HG03469 (cell line): ENCODE measurements around the gene SLCO4A1.

ENCODE experiments used
- ATAC-seq: cut with Tn5 transposase; IDR thresholded peaks from one replicate; pipeline ENCODE4 v1.9.1; 2021; ENCODE audit warnings: mild to moderate bottlenecking, moderate library complexity, moderate number of reproducible peaks; ENCODE audit not compliant: unreplicated experiment

The SLCO4A1 gene

GRCh38 chr20:62650551-62651284 lies 8.4 kb downstream of the SLCO4A1 start:
- ATAC-seq, result no peak

- peak; percentile 31 for ATAC-seq
Measured at GRCh38 chr20:62651285-62652021, 9.2 kb downstream of the SLCO4A1 start.

- peak; percentile 47 for ATAC-seq
Measured at GRCh38 chr20:62652041-62652893, 10.0 kb downstream of the SLCO4A1 start.

- no peak for ATAC-seq
Measured at GRCh38 chr20:62652894-62653305, 10.6 kb downstream of the SLCO4A1 start.

GRCh38 chr20:62653373-62653772 lies 11.1 kb downstream of the SLCO4A1 start:
- ATAC-seq, result no peak

- no peak for ATAC-seq
Measured at GRCh38 chr20:62653951-62654685, 11.8 kb downstream of the SLCO4A1 start.

- ATAC-seq, result no peak
Measured at GRCh38 chr20:62655282-62656196, 13.2 kb downstream of the SLCO4A1 start.

- ATAC-seq, result no peak
Measured at GRCh38 chr20:62656197-62656918, 14.1 kb downstream of the SLCO4A1 start.

- ATAC-seq, result no peak
Measured at GRCh38 chr20:62656919-62657588, 14.8 kb downstream of the SLCO4A1 start.

GRCh38 chr20:62657589-62657942 lies 15.3 kb downstream of the SLCO4A1 start:
- no peak for ATAC-seq

GRCh38 chr20:62657956-62658355 lies 15.7 kb downstream of the SLCO4A1 start:
- no peak for ATAC-seq

- ATAC-seq, result no peak
Measured at GRCh38 chr20:62658593-62659178, 16.4 kb downstream of the SLCO4A1 start.

GRCh38 chr20:62659488-62660239 lies 17.4 kb downstream of the SLCO4A1 start:
- ATAC-seq, result no peak

GRCh38 chr20:62660240-62660615 lies 17.9 kb downstream of the SLCO4A1 start:
- no peak for ATAC-seq

GRCh38 chr20:62660768-62661167 lies 18.5 kb downstream of the SLCO4A1 start:
- ATAC-seq, result no peak

- ATAC-seq, result no peak
Measured at GRCh38 chr20:62661647-62662046, 19.3 kb downstream of the SLCO4A1 start.

- no peak for ATAC-seq
Measured at GRCh38 chr20:62662422-62662821, 20.1 kb downstream of the SLCO4A1 start.
